H1 (cell line): ENCODE data around the gene EPB41L4B. TPM values are rescaled to one million over a fixed set of nuclear protein-coding genes. Genes with fewer than 3 reads are reported as not detected.

Source experiments
- CTCF ChIA-PET: fragments of 300-600 bp; sonication (Branson Sonifier 250); formaldehyde crosslinking; loops from one replicate; lab custom pipeline; 2021; ENCODE audit not compliant: partially characterized antibody; lab: Charles Lee
- POLR2A ChIA-PET: fragments of 300-600 bp; sonication (Branson Sonifier 250); formaldehyde crosslinking; loops from one replicate; lab custom pipeline; 2021; ENCODE audit warnings: inconsistent platforms; ENCODE audit not compliant: partially characterized antibody; lab: Charles Lee
- DNase-seq, 2 experiments: peaks; one replicate each; pipeline versions ENCODE4 v3.0.0 to v3.0.0-alpha.2; 2010 to 2022; ENCODE audit warnings: low spot score in 2 of 2, low read depth in 1 of 2, mixed read lengths in 1 of 2
- FAIRE-seq: peaks from 2 replicates; lab custom pipeline; 2011; peaks lifted over from hg19 to GRCh38; lab: Jason Lieb, UNC
- H2AFZ ChIP-seq: 2 replicates; pipeline ENCODE4 v1.8.1; 2012; ENCODE audit warnings: low read length, inconsistent platforms
- H2AK5ac ChIP-seq: 2 replicates; pipeline ENCODE4 v1.6.1; 2013; ENCODE audit warnings: low read depth, low read length
- H2BK120ac ChIP-seq: replicated peaks from 2 replicates; pipeline ENCODE3; 2013; ENCODE audit warnings: low read depth, low read length, inconsistent platforms
- H2BK12ac ChIP-seq: 2 replicates; pipeline ENCODE4 v1.6.1; 2013; ENCODE audit warnings: low read depth, low read length
- H2BK15ac ChIP-seq: 2 replicates; pipeline ENCODE4 v1.6.1; 2013; ENCODE audit warnings: low read length
- H2BK20ac ChIP-seq: 2 replicates; pipeline ENCODE4 v1.6.1; 2013; ENCODE audit warnings: low read length
- H2BK5ac ChIP-seq: 2 replicates; pipeline ENCODE4 v1.6.1; 2013; ENCODE audit warnings: low read depth, low read length
- H3K14ac ChIP-seq: 2 replicates; pipeline ENCODE4 v1.6.1; 2013; ENCODE audit warnings: inconsistent platforms; ENCODE audit not compliant: insufficient read length
- H3K18ac ChIP-seq: 2 replicates; pipeline ENCODE4 v1.6.1; 2013; ENCODE audit warnings: low read length; ENCODE audit errors: extremely low read depth
- H3K23ac ChIP-seq: 2 replicates; pipeline ENCODE4 v1.6.1; 2013; ENCODE audit warnings: inconsistent platforms; ENCODE audit not compliant: insufficient read length
- H3K23me2 ChIP-seq: 2 replicates; pipeline ENCODE4 v1.6.1; 2013; ENCODE audit warnings: low read depth, low read length
- H3K27ac ChIP-seq: 2 replicates; pipeline ENCODE4 v1.6.1; 2011; ENCODE audit warnings: low read depth, low read length, inconsistent platforms
- H3K27me3 ChIP-seq, 4 experiments: replicated peaks in 1 of 4; 1 replicate in 1 of 4; 2 replicates in 3 of 4; pipeline versions ENCODE4 v1.6.1 to v1.8.1; 2011 to 2013; ENCODE audit warnings: low read length in 3 of 4, mild to moderate bottlenecking in 3 of 4, inconsistent platforms in 2 of 4, mixed read lengths in 2 of 4, moderate library complexity in 1 of 4; ENCODE audit not compliant: control insufficient read depth in 3 of 4, insufficient read depth in 3 of 4; ENCODE audit errors: extremely low read depth in 1 of 4
- H3K36me3 ChIP-seq, 4 experiments: 2 replicates each; pipeline versions ENCODE4 v1.6.1 to v1.8.1; 2011 to 2013; ENCODE audit warnings: mild to moderate bottlenecking in 4 of 4, low read length in 3 of 4, moderate library complexity in 2 of 4, control low read depth in 1 of 4, inconsistent platforms in 1 of 4; ENCODE audit not compliant: insufficient read depth in 4 of 4, control insufficient read depth in 2 of 4
- H3K4ac ChIP-seq: replicated peaks from 2 replicates; pipeline ENCODE3; 2013; ENCODE audit warnings: low read length, low read depth, mixed read lengths, inconsistent platforms; ENCODE audit not compliant: insufficient read length
- H3K4me1 ChIP-seq, 4 experiments: replicated peaks in 1 of 4; 1 replicate in 1 of 4; 2 replicates in 3 of 4; pipeline versions ENCODE4 v1.6.1 to v1.8.1; 2011 to 2013; ENCODE audit warnings: low read length in 3 of 4, inconsistent platforms in 2 of 4, mixed read lengths in 1 of 4; ENCODE audit not compliant: insufficient read depth in 4 of 4, control insufficient read depth in 3 of 4
- H3K4me2 ChIP-seq, 2 experiments: 2 replicates each; pipeline versions ENCODE4 v1.6.1 to v1.8.1; 2011 to 2013; ENCODE audit warnings: low read depth in 2 of 2, low read length in 2 of 2, control low read depth in 1 of 2, inconsistent platforms in 1 of 2, mild to moderate bottlenecking in 1 of 2; ENCODE audit not compliant: insufficient read depth in 1 of 2
- H3K4me3 ChIP-seq, 4 experiments: fragments of 200-600, 300-600 bp in 1 of 4; sonication (generic), shearing (Covaris generic), sonication (Bioruptor Twin) in 1 of 4; 2 replicates each; pipeline versions ENCODE4 v1.5.1 to v1.8.1; 2011 to 2016; ENCODE audit warnings: low read length in 4 of 4, low read depth in 3 of 4, control low read depth in 2 of 4, inconsistent platforms in 2 of 4, mild to moderate bottlenecking in 2 of 4, mixed read lengths in 1 of 4, moderate library complexity in 1 of 4; ENCODE audit not compliant: insufficient read depth in 2 of 4; ENCODE audit errors: extremely low read depth in 1 of 4
- H3K56ac ChIP-seq: replicated peaks from 2 replicates; pipeline ENCODE3; 2013; ENCODE audit warnings: low read depth, mild to moderate bottlenecking, mixed read lengths, low read length, inconsistent platforms; ENCODE audit not compliant: insufficient read length
- H3K79me1 ChIP-seq: 2 replicates; pipeline ENCODE4 v1.6.1; 2013; ENCODE audit warnings: low read depth, low read length, control low read depth
- H3K79me2 ChIP-seq, 2 experiments: 2 replicates each; pipeline versions ENCODE4 v1.6.1 to v1.8.1; 2012 to 2013; ENCODE audit warnings: low read length in 2 of 2, mild to moderate bottlenecking in 2 of 2, inconsistent platforms in 1 of 2; ENCODE audit not compliant: insufficient read depth in 2 of 2, control insufficient read depth in 1 of 2
- H3K9ac ChIP-seq, 4 experiments: replicated peaks in 1 of 4; 1 replicate in 1 of 4; 2 replicates in 3 of 4; pipeline versions ENCODE4 v1.6.1 to v1.8.1; 2011 to 2013; ENCODE audit warnings: low read depth in 3 of 4, low read length in 3 of 4, control low read depth in 2 of 4, mild to moderate bottlenecking in 2 of 4, moderate library complexity in 2 of 4, inconsistent platforms in 1 of 4; ENCODE audit errors: extremely low read depth in 1 of 4
- H3K9me3 ChIP-seq, 2 experiments: 2 replicates each; pipeline versions ENCODE4 v1.6.1 to v1.8.1; 2012 to 2013; ENCODE audit warnings: mild to moderate bottlenecking in 2 of 2, moderate library complexity in 2 of 2, control low read depth in 1 of 2, inconsistent platforms in 1 of 2, low read depth in 1 of 2, low read length in 1 of 2, mixed read lengths in 1 of 2; ENCODE audit not compliant: insufficient read depth in 2 of 2
- H4K20me1 ChIP-seq, 2 experiments: replicated peaks in 1 of 2; 2 replicates each; pipeline versions ENCODE3 to v1.8.1; 2011 to 2013; ENCODE audit warnings: inconsistent platforms in 2 of 2, low read length in 2 of 2, mild to moderate bottlenecking in 1 of 2; ENCODE audit not compliant: insufficient read depth in 2 of 2, control insufficient read depth in 1 of 2
- H4K5ac ChIP-seq: 2 replicates; pipeline ENCODE4 v1.6.1; 2013; ENCODE audit warnings: low read length, low read depth, mixed read lengths, inconsistent platforms; ENCODE audit not compliant: insufficient read length
- H4K8ac ChIP-seq: 2 replicates; pipeline ENCODE4 v1.8.0; 2013; ENCODE audit warnings: mild to moderate bottlenecking, moderate library complexity, low read length, inconsistent platforms; ENCODE audit not compliant: insufficient read depth; ENCODE audit errors: extremely low read depth
- H4K91ac ChIP-seq: replicated peaks from 2 replicates; pipeline ENCODE3; 2013; ENCODE audit warnings: low read length, mixed read lengths, inconsistent platforms; ENCODE audit not compliant: insufficient read length
- BCL11A ChIP-seq, 2 experiments: IDR thresholded peaks; one replicate each; pipeline ENCODE4 v1.6.1; 2011; ENCODE audit warnings: low read depth in 2 of 2, low read length in 2 of 2, mild to moderate bottlenecking in 2 of 2
- BRCA1 ChIP-seq: IDR thresholded peaks from 2 replicates; pipeline ENCODE4 v1.6.1; 2012; ENCODE audit warnings: low read depth, low read length, improper control_type of control experiment
- EZH2 ChIP-seq: fragments of 200-600 bp; sonication (generic); IDR thresholded peaks from 2 replicates; pipeline ENCODE4 v1.7.1; 2012; ENCODE audit warnings: low read depth, mild to moderate bottlenecking, moderate library complexity, low read length, inconsistent platforms; ENCODE audit not compliant: severe bottlenecking
- SIN3A ChIP-seq, 2 experiments: IDR thresholded peaks in 1 of 2; conservative IDR thresholded peaks in 1 of 2; 2 replicates each; pipeline ENCODE4 v1.6.1; 2011 to 2012; ENCODE audit warnings: low read length in 2 of 2, improper control_type of control experiment in 1 of 2, low read depth in 1 of 2, mild to moderate bottlenecking in 1 of 2
- SP2 ChIP-seq: IDR thresholded peaks from 2 replicates; pipeline ENCODE4 v1.6.1; 2012; ENCODE audit warnings: mild to moderate bottlenecking, low read length, inconsistent platforms
- WGBS, 2 experiments: shearing (Covaris generic) in 1 of 2; methylation state at CpG; one replicate each; pipeline versions ENCODE4 v1.1.6 to v1.1.7; 2013 to 2015; ENCODE audit warnings: low lambda C conversion rate in 2 of 2, mixed read lengths in 2 of 2, inconsistent platforms in 1 of 2, low coverage in 1 of 2, missing lambda C conversion rate in 1 of 2; ENCODE audit not compliant: insufficient replicate concordance in 2 of 2, insufficient coverage in 1 of 2, insufficient read length in 1 of 2; ENCODE audit errors: extremely low coverage in 1 of 2, missing lambda C conversion rate in 1 of 2; 5-methylcytosine and 5-hydroxymethylcytosine counted together
- polyA plus RNA-seq, 7 experiments: library from polyadenylated mRNA; depleted of rRNA in 3 of 7; stranded (reverse) in 5 of 7; unstranded in 2 of 7; fragments of >200 nt in 5 of 7; fragments of 200-250 nt in 2 of 7; gene quantifications; 1 replicate in 5 of 7; 2 replicates in 1 of 7; 4 replicates in 1 of 7; pipeline versions ENCODE4 v1.2.1 to v1.2.3, GENCODE V29; 2011 to 2013; ENCODE audit warnings: missing spikeins in 2 of 7, mixed read lengths in 2 of 7
- total RNA-seq: library from RNA; stranded (reverse); fragmentation: NEBNext Ultra II Directional; extraction: Animal tissue kit (Norgen Biotek cat#: 25700); gene quantifications from 2 replicates; pipeline ENCODE4 v1.2.1, GENCODE V29; 2021

Gene EPB41L4B
- total and polyA plus RNA-seq, 2 of the 8 experiments (the other 6 are each of a cell fraction or from before 2014, with no cell fraction given): 11.9 to 25.0 TPM

- H3K4me1 ChIP-seq: peaks cover 0 to 2% (median 0%) of the 10 kb centered on the region in 4 experiments; a peak in 1 of 7 replicates
- no peaks in the 10 kb centered on the region for H3K23me2 ChIP-seq
- no peak overlapping the region for H2BK12ac ChIP-seq
- no peak overlapping the region for H4K5ac ChIP-seq
- no peak overlapping the region for H3K56ac ChIP-seq
- H3K36me3 ChIP-seq: no peaks in the 10 kb centered on the region
- no peak overlapping the region for H3K4me2 ChIP-seq
- H3K9me3 ChIP-seq: no peaks in the 10 kb centered on the region
- TF ChIP-seq BCL11A (IDR thresholded peaks at IDR 0.05; ENCODE audit: low read depth in 2 of 2, low read length in 2 of 2) (no peak), SIN3A (conservative IDR thresholded peaks at IDR 0.05 in 1 of 2, IDR thresholded peaks at IDR 0.05 in 1 of 2; ENCODE audit: low read depth in 1 of 2, low read length in 2 of 2) (no peak), EZH2 (no peak), SP2 (no peak), BRCA1 (no peak)
- H4K91ac ChIP-seq: no peak overlapping the region
- no peak overlapping the region for H3K27ac ChIP-seq
- no peak overlapping the region for H2AFZ ChIP-seq
- no peak overlapping the region for H2BK5ac ChIP-seq
- H2BK15ac ChIP-seq: no peak overlapping the region
- no peak overlapping the region for H2AK5ac ChIP-seq
- ChIA-PET POLR2A (interaction anchor here (0.6 kb wide), 1 partner anchor 134 kb away, joined by 3 read pairs; no protein-coding TSS in a partner anchor), CTCF (interaction anchor here (1.0 to 3.0 kb wide), 13 partner anchors 9 to 196 kb away, joined by 3 to 15 read pairs (median 4); no protein-coding TSS in a partner anchor)
- H3K27me3 ChIP-seq: no peaks in the 10 kb centered on the region
- no peak for DNase-seq
- no peaks in the 10 kb centered on the region for H3K79me1 ChIP-seq
- WGBS, 2 experiments: 88% methylated on average over 6 of the region's 6 CpGs; no CpG with 5 or more reads in 1 of the 2 experiments
- H3K4me3 ChIP-seq: no peak overlapping the region
- no peak overlapping the region for H2BK120ac ChIP-seq
- H2BK20ac ChIP-seq: no peak overlapping the region
- H4K8ac ChIP-seq: no peak overlapping the region
- no peak overlapping the region for H3K9ac ChIP-seq
- no peak overlapping the region for H3K14ac ChIP-seq
- no peak for FAIRE-seq
- H4K20me1 ChIP-seq: no peaks in the 10 kb centered on the region
- no peak overlapping the region for H3K18ac ChIP-seq
- H3K79me2 ChIP-seq: no peaks in the 10 kb centered on the region
- no peak overlapping the region for H3K23ac ChIP-seq
- no peak overlapping the region for H3K4ac ChIP-seq
These were observed 106.4 kb downstream of the EPB41L4B start for GRCh38 chr9:109214414-109214813.
